Body of pancreas (tissue), 4 donors: ENCODE measurements around the gene SMPD4.
"Not testable (repeated sequence)": the region's sequence is repeated elsewhere in the genome, so short reads cannot be mapped to it uniquely, and the experiment has no call there.

Experiments used
- CTCF ChIP-seq, 7 experiments: fragments of 450-650 bp in 4 of 7; fragments of 200-600 bp in 3 of 7; sonication (generic) in 3 of 7; IDR thresholded peaks; one replicate each; pipeline ENCODE4 v1.5.1; 2016 to 2019; ENCODE audit warnings: antibody characterized with exemption in 7 of 7
- POLR2A ChIP-seq, 3 donors: fragments of 450-650 bp; IDR thresholded peaks; one replicate each; pipeline ENCODE4 v1.6.1; 2016; ENCODE audit warnings: antibody characterized with exemption in 3 of 3, mild to moderate bottlenecking in 2 of 3

GRCh38 chr2:130157825-130158514 is 23.4 kb downstream of the SMPD4 start:
- not testable (repeated sequence) for TF ChIP-seq CTCF, POLR2A (IDR thresholded peaks at IDR 0.05)
